Liver (tissue), 9 donors: Measurements from ENCODE around the gene MAP3K4. TPM values are rescaled to one million over a fixed set of nuclear protein-coding genes. Genes with fewer than 3 reads are reported as not detected.

Experiments used
- DNase-seq: peaks from one replicate; pipeline ENCODE4 v3.0.0-alpha.2; 2017; ENCODE audit warnings: low spot score
- H3K27ac ChIP-seq, 2 donors: one replicate each; pipeline ENCODE4 v1.7.0; 2013; ENCODE audit warnings: inconsistent platforms in 2 of 2, low read length in 2 of 2, control low read depth in 1 of 2, low read depth in 1 of 2, mild to moderate bottlenecking in 1 of 2
- H3K27me3 ChIP-seq, 4 donors: one replicate each; pipeline versions ENCODE4 v1.6.1 to v1.7.0; 2013; ENCODE audit warnings: low read length in 3 of 4, inconsistent platforms in 1 of 4, mild to moderate bottlenecking in 1 of 4, moderate library complexity in 1 of 4; ENCODE audit not compliant: control insufficient read depth in 4 of 4, insufficient read depth in 4 of 4
- H3K36me3 ChIP-seq, 4 donors: one replicate each; pipeline versions ENCODE4 v1.6.1 to v1.7.0; 2013; ENCODE audit warnings: low read length in 3 of 4, mild to moderate bottlenecking in 3 of 4, low read depth in 1 of 4, moderate library complexity in 1 of 4; ENCODE audit not compliant: control insufficient read depth in 4 of 4, insufficient read depth in 3 of 4
- H3K4me1 ChIP-seq, 4 donors: one replicate each; pipeline versions ENCODE4 v1.6.1 to v1.7.0; 2013; ENCODE audit warnings: low read length in 3 of 4, mild to moderate bottlenecking in 3 of 4, moderate library complexity in 1 of 4; ENCODE audit not compliant: control insufficient read depth in 4 of 4, insufficient read depth in 4 of 4
- H3K4me3 ChIP-seq, 3 donors: one replicate each; pipeline versions ENCODE4 v1.6.1 to v1.7.0; 2013; ENCODE audit warnings: low read length in 3 of 3, control low read depth in 1 of 3, low read depth in 1 of 3, mild to moderate bottlenecking in 1 of 3
- H3K9ac ChIP-seq, 2 donors: one replicate each; pipeline ENCODE4 v1.7.0; 2013; ENCODE audit warnings: low read length in 2 of 2, mild to moderate bottlenecking in 2 of 2, moderate library complexity in 2 of 2, control low read depth in 1 of 2, low read depth in 1 of 2
- H3K9me3 ChIP-seq, 4 donors: one replicate each; pipeline versions ENCODE4 v1.6.1 to v1.7.0; 2013; ENCODE audit warnings: low read length in 3 of 4; ENCODE audit not compliant: control insufficient read depth in 4 of 4
- EGR1 ChIP-seq, 2 donors: IDR thresholded peaks; 2 replicates each; pipeline ENCODE4 v1.6.1; 2016 to 2018; ENCODE audit warnings: antibody characterized with exemption in 2 of 2, low read depth in 2 of 2
- FOXA1 ChIP-seq: IDR thresholded peaks from 2 replicates; pipeline ENCODE4 v1.6.1; 2016; ENCODE audit warnings: antibody characterized with exemption
- FOXA2 ChIP-seq: IDR thresholded peaks from 2 replicates; pipeline ENCODE4 v1.6.1; 2016; ENCODE audit warnings: antibody characterized with exemption
- GABPA ChIP-seq, 2 donors: IDR thresholded peaks in 1 of 2; conservative IDR thresholded peaks in 1 of 2; 2 replicates each; pipeline ENCODE4 v1.6.1; 2016; ENCODE audit warnings: antibody characterized with exemption in 2 of 2, mild to moderate bottlenecking in 1 of 2, moderate library complexity in 1 of 2
- HNF4A ChIP-seq, 2 donors: conservative IDR thresholded peaks; 2 replicates each; pipeline ENCODE4 v1.6.1; 2016; ENCODE audit warnings: antibody characterized with exemption in 2 of 2, mild to moderate bottlenecking in 2 of 2
- HNF4G ChIP-seq: IDR thresholded peaks from 2 replicates; pipeline ENCODE4 v1.6.1; 2016; ENCODE audit warnings: antibody characterized with exemption
- JUND ChIP-seq, 2 donors: IDR thresholded peaks; 2 replicates each; pipeline ENCODE4 v1.6.1; 2016; ENCODE audit warnings: antibody characterized with exemption in 2 of 2
- NR2F2 ChIP-seq: IDR thresholded peaks from 2 replicates; pipeline ENCODE4 v1.6.1; 2016; ENCODE audit warnings: antibody characterized with exemption
- RAD21 ChIP-seq, 2 donors: IDR thresholded peaks; 2 replicates each; pipeline ENCODE4 v1.6.1; 2016; ENCODE audit warnings: antibody characterized with exemption in 2 of 2, mild to moderate bottlenecking in 2 of 2
- RXRA ChIP-seq, 2 donors: IDR thresholded peaks; 2 replicates each; pipeline ENCODE4 v1.6.1; 2017 to 2018; ENCODE audit warnings: antibody characterized with exemption in 2 of 2, mild to moderate bottlenecking in 1 of 2
- SP1 ChIP-seq: IDR thresholded peaks from 2 replicates; pipeline ENCODE4 v1.6.1; 2018; ENCODE audit warnings: antibody characterized with exemption, mild to moderate bottlenecking
- TAF1 ChIP-seq: conservative IDR thresholded peaks from 2 replicates; pipeline ENCODE4 v1.6.1; 2016; ENCODE audit warnings: antibody characterized with exemption, mild to moderate bottlenecking
- YY1 ChIP-seq: IDR thresholded peaks from 2 replicates; pipeline ENCODE4 v1.6.1; 2016; ENCODE audit warnings: antibody characterized with exemption, mild to moderate bottlenecking
- WGBS: extraction: QIAGEN DNeasy Blood & Tissue Kit; methylation state at CpG from one replicate; pipeline ENCODE4 v1.1.7; 2013; 5-methylcytosine and 5-hydroxymethylcytosine counted together
- polyA plus RNA-seq, 2 donors: library from polyadenylated mRNA; stranded (reverse) in 1 of 2; unstranded in 1 of 2; fragments of 200-250 nt in 1 of 2; fragments of >200 nt in 1 of 2; fragmentation: Nextera tagmentation in 1 of 2; extraction: Ambion mirVana in 1 of 2; gene quantifications; one replicate each; pipeline versions ENCODE4 v1.2.1 to v1.2.3, GENCODE V29; 2013 to 2015
- total RNA-seq, 2 donors: library from RNA; depleted of rRNA; stranded (reverse); fragments of >200 nt; gene quantifications; one replicate each; pipeline ENCODE4 v1.2.3, GENCODE V29; 2014
- TF ChIP-seq, protein P1 (sequence below): IDR thresholded peaks from 2 replicates; pipeline ENCODE4 v1.6.1; 2016; ENCODE audit warnings: antibody characterized with exemption
- TF ChIP-seq, protein P2 (sequence below): fragments of 150-350 bp; IDR thresholded peaks from 2 replicates; pipeline ENCODE4 v1.5.1; 2017; ENCODE audit warnings: improper control_type of control experiment, low read depth, low read length; ENCODE audit not compliant: missing input control
- TF ChIP-seq, protein P3 (sequence below): IDR thresholded peaks from 2 replicates; pipeline ENCODE4 v1.6.1; 2016; ENCODE audit warnings: antibody characterized with exemption
- TF ChIP-seq, protein P4 (sequence below): IDR thresholded peaks from 2 replicates; pipeline ENCODE4 v1.6.1; 2016; ENCODE audit warnings: antibody characterized with exemption, mild to moderate bottlenecking
- TF ChIP-seq, protein P5 (sequence below): IDR thresholded peaks from 2 replicates; pipeline ENCODE4 v1.6.1; 2016; ENCODE audit warnings: antibody characterized with exemption
- donor health status: healthy.
- donor health status: healthy.
- donor health status: healthy.
- donor health status: healthy.
- donor health status: healthy.

Gene MAP3K4
- total and polyA plus RNA-seq, 4 donors, result 4.3 to 20.0 (median 11.7) TPM

DNA sequence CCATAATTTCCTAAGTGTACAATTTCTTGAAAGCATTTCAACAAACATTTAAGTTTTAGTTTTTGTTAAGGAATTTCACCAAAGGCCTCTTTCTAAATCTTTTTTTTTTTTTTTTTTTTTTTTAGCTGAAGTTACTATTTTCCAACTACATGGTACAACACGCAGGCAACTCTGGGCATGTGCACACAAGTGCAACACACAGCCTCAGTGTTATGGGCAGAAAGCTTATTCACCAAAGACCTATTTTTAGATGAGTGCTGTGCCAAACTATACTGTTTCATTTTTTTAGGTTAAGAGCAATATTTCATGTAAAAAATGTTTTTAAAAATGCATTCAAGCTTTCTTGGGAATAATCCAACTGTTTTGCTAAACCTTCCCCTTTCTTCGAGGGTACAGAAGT lies 42.0 kb upstream of the MAP3K4 start (continued):
- no peak for TF ChIP-seq HNF4A (conservative IDR thresholded peaks at IDR 0.05)

DNA sequence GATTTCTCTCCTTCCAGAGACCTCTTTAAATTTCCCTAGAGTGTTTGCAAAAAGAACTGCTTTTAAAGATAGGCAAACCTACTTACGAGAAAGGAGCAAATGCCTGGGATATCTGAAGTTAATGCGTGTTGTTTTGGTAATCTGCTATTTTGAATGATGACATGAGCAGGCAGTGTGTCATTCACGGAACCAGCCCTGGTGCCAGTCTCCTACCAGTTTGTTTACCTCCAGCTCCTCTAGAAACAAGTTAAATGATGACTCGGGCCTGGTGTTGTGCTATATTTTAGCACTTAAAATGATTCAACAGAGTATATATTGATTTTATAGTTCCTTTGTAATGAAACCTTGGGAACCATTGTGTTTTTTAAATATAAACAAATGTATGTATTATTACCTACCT lies 41.1 kb upstream of the MAP3K4 start:
- Histone ChIP-seq H3K36me3 (no peaks in the 10 kb centered on the region), H3K4me3 (no peak overlapping the region), H3K27ac (no peak overlapping the region), H3K9me3 (no peaks in the 10 kb centered on the region), H3K4me1 (no peaks in the 10 kb centered on the region), H3K27me3 (no peaks in the 10 kb centered on the region), H3K9ac (no peak overlapping the region)
- TF ChIP-seq RAD21 (IDR thresholded peaks at IDR 0.05) (no peak), GABPA (IDR thresholded peaks at IDR 0.05 in 1 of 2, conservative IDR thresholded peaks at IDR 0.05 in 1 of 2) (no peak), HNF4G (no peak), FOXA1 (no peak), SP1 (no peak), EGR1 (IDR thresholded peaks at IDR 0.05; ENCODE audit: low read depth in 2 of 2) (no peak), RXRA (IDR thresholded peaks at IDR 0.05) (no peak), NR2F2 (no peak), FOXA2 (no peak), JUND (IDR thresholded peaks at IDR 0.05) (no peak), TAF1 (no peak), YY1 (no peak), HNF4A (conservative IDR thresholded peaks at IDR 0.05) (no peak)
- TF ChIP-seq, protein P1, sequence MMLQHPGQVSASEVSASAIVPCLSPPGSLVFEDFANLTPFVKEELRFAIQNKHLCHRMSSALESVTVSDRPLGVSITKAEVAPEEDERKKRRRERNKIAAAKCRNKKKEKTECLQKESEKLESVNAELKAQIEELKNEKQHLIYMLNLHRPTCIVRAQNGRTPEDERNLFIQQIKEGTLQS, result no peak
- TF ChIP-seq, protein P2, sequence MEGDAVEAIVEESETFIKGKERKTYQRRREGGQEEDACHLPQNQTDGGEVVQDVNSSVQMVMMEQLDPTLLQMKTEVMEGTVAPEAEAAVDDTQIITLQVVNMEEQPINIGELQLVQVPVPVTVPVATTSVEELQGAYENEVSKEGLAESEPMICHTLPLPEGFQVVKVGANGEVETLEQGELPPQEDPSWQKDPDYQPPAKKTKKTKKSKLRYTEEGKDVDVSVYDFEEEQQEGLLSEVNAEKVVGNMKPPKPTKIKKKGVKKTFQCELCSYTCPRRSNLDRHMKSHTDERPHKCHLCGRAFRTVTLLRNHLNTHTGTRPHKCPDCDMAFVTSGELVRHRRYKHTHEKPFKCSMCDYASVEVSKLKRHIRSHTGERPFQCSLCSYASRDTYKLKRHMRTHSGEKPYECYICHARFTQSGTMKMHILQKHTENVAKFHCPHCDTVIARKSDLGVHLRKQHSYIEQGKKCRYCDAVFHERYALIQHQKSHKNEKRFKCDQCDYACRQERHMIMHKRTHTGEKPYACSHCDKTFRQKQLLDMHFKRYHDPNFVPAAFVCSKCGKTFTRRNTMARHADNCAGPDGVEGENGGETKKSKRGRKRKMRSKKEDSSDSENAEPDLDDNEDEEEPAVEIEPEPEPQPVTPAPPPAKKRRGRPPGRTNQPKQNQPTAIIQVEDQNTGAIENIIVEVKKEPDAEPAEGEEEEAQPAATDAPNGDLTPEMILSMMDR, result no peak
- TF ChIP-seq, protein P3, sequence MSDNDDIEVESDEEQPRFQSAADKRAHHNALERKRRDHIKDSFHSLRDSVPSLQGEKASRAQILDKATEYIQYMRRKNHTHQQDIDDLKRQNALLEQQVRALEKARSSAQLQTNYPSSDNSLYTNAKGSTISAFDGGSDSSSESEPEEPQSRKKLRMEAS, result no peak
- TF ChIP-seq, protein P4, sequence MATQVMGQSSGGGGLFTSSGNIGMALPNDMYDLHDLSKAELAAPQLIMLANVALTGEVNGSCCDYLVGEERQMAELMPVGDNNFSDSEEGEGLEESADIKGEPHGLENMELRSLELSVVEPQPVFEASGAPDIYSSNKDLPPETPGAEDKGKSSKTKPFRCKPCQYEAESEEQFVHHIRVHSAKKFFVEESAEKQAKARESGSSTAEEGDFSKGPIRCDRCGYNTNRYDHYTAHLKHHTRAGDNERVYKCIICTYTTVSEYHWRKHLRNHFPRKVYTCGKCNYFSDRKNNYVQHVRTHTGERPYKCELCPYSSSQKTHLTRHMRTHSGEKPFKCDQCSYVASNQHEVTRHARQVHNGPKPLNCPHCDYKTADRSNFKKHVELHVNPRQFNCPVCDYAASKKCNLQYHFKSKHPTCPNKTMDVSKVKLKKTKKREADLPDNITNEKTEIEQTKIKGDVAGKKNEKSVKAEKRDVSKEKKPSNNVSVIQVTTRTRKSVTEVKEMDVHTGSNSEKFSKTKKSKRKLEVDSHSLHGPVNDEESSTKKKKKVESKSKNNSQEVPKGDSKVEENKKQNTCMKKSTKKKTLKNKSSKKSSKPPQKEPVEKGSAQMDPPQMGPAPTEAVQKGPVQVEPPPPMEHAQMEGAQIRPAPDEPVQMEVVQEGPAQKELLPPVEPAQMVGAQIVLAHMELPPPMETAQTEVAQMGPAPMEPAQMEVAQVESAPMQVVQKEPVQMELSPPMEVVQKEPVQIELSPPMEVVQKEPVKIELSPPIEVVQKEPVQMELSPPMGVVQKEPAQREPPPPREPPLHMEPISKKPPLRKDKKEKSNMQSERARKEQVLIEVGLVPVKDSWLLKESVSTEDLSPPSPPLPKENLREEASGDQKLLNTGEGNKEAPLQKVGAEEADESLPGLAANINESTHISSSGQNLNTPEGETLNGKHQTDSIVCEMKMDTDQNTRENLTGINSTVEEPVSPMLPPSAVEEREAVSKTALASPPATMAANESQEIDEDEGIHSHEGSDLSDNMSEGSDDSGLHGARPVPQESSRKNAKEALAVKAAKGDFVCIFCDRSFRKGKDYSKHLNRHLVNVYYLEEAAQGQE, result no peak
- TF ChIP-seq, protein P5, sequence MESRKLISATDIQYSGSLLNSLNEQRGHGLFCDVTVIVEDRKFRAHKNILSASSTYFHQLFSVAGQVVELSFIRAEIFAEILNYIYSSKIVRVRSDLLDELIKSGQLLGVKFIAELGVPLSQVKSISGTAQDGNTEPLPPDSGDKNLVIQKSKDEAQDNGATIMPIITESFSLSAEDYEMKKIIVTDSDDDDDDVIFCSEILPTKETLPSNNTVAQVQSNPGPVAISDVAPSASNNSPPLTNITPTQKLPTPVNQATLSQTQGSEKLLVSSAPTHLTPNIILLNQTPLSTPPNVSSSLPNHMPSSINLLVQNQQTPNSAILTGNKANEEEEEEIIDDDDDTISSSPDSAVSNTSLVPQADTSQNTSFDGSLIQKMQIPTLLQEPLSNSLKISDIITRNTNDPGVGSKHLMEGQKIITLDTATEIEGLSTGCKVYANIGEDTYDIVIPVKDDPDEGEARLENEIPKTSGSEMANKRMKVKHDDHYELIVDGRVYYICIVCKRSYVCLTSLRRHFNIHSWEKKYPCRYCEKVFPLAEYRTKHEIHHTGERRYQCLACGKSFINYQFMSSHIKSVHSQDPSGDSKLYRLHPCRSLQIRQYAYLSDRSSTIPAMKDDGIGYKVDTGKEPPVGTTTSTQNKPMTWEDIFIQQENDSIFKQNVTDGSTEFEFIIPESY, result no peak
- 39% methylated on average over 4 of the region's 4 CpGs for WGBS
- no peak for DNase-seq
